GM12892 (cell line): ENCODE measurements around the gene FAU.

Source experiments
- DNase-seq: peaks from one replicate; pipeline ENCODE4 v3.0.0; 2011; ENCODE audit not compliant: insufficient read length
- FAIRE-seq: peaks from 2 replicates; lab custom pipeline; 2011; peaks lifted over from hg19 to GRCh38; lab: Jason Lieb, UNC
- POLR2A ChIP-seq: IDR thresholded peaks from 2 replicates; pipeline ENCODE4 v1.6.1; 2011; ENCODE audit warnings: low read depth, low read length, control low read depth
- POLR2AphosphoS5 ChIP-seq: IDR thresholded peaks from 2 replicates; pipeline ENCODE4 v1.6.1; 2011; ENCODE audit warnings: low read depth, low read length, control low read depth
- TAF1 ChIP-seq: IDR thresholded peaks from 2 replicates; pipeline ENCODE4 v1.6.1; 2011; ENCODE audit warnings: low read depth, mild to moderate bottlenecking, control low read depth, low read length, borderline replicate concordance

The FAU gene

DNA sequence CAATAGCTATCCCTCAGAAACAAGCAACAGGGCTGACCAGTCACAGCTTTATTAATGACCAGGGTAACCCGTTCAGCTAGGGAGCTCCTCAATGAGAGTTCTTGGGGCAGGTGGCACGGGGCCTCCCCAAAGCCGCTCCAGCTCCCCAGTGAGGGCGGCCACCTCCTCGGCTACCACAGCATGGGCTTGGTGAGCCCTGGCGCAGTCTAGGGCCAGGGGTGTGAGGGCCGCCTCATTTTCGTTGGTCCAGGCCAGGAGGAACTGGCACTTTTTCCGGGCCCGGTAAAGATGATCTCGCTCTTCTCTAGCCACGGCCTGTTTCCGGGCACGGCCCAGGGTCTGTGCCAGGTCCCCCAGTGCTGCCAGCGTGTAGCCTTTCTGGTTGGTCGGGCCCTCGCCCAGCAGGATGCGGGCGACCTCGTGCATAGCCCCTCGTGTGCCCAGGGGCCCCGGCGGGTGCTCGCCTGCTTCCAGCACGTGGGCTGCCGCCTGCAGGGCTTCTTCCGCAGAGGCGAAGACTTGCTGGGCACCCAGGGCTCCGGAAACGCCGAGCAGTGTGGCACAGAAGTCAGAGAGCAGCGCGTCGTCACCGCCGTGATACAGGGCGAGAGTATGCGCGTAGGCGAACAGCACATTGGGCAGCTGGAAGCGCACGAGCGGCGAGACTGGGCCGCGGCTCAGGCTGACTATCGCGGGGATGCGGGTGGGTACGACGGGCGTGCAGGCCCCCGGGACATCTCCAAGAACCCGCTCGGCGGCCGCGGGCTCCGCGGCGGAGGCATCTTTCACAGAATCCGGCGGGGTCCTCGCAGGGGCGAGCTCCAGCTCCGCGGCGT lies 5.3 kb downstream of the FAU start:
- FAIRE-seq (no peak), DNase-seq (no peak)
- no peak for TF ChIP-seq TAF1
- TF ChIP-seq POLR2A, result no peak
- no peak; the same call in 1 of the 2 replicates for TF ChIP-seq POLR2AphosphoS5

DNA sequence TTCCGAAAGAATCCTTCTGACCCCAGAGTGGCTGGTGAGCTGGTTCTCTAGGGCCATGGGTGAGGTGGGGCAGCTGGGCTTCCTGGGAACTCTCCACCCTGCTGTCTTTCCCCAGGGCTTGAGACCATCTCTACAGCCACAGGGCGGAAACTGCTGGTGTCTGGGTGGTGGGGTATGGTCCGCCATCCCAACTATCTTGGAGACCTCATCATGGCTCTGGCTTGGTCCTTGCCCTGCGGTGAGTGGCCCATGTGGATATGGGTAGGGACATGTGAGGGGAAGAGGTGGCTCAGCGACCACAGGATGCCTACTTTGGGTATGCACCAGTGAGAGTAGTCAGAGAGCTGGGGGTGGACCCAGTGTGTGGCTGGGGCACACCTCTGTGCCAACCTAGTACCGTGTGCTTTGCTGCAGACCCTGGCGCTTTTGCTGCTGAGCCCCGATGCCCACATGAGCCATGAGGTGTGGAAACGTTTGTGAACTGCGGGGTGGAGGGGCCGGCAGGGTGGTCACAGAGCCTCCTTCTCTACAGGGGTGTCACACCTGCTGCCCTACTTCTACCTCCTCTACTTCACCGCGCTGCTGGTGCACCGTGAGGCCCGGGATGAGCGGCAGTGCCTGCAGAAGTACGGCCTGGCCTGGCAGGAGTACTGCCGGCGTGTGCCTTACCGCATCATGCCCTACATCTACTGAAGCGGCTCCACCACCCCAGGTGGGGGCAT lies 6.4 kb downstream of the FAU start:
- TF ChIP-seq TAF1 (no peak), POLR2A (peak; percentile 62; the same call in 1 of the 2 replicates)
- DNase-seq (no peak), FAIRE-seq (no peak)

DNA sequence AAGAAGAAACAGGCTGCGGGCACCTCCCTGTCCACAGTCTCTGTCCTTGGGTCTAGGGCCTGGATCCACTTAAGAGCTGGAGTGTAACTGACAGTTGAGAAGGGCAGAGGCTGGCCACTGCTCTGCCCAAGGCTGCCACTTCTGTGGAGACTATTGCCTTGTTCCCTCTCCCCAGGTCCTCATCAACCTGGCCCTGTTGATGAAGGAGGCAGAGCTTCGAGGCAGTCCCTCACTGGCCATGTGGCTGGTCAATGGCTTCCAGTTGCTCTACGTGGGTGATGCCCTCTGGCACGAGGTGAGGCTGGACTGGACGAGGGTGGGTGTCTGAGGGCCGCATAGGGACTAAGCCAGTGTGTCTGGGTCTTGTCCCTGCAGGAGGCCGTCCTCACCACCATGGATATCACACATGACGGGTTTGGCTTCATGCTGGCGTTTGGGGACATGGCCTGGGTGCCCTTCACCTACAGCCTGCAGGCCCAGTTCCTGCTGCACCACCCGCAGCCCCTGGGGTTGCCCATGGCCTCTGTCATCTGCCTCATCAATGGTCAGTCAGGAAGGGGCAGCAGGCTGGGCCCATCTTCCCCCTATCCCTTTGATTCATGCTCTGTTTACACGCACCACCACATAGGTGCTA lies 7.3 kb downstream of the FAU start:
- DNase-seq (no peak), FAIRE-seq (no peak)
- TF ChIP-seq POLR2A (no peak; the same call in 1 of the 2 replicates), POLR2AphosphoS5 (no peak)

DNA sequence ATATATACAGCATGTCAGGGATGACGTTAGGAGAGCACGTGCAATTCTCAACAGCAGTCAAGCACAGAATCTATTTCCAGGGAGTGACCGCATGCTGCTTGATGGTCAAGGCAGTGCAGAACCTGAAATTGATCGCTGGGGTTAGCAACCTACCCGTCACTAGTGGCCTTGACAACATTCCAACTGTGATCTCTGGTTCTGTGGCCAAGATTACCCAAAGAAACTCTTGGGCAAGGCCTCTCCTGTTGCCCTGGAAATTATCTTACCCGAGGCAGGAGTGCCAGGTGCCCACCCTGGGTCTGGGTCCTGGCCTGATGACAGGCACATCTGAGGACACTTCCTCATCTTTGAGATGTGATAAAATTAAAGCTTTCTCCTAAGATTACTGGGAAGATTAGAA lies 8.1 kb downstream of the FAU start:
- no peak for TF ChIP-seq POLR2A
- TF ChIP-seq POLR2AphosphoS5, result no peak
- TF ChIP-seq TAF1, result no peak
- no peak for DNase-seq
- FAIRE-seq, result peak; percentile 17

DNA sequence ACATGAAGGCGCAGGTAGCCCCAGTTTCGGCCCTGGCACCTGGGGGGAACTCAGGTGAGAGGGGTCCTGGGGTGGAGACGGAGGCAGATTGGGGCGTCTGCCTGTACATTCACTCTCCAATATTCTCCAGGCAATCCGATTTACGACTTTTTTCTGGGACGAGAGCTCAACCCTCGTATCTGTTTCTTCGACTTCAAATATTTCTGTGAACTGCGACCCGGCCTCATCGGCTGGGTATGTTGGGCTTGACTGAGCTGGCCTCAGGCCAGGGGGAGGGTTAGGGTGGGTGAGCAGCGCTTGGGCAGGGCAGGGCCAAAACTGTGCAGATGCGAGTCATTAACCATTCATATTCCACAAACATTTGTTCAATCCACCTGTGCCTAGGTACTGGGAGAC lies 8.6 kb downstream of the FAU start:
- no peak for DNase-seq
- TF ChIP-seq POLR2AphosphoS5, result no peak
- no peak for TF ChIP-seq POLR2A
- no peak for TF ChIP-seq TAF1
- peak; percentile 40 for FAIRE-seq

DNA sequence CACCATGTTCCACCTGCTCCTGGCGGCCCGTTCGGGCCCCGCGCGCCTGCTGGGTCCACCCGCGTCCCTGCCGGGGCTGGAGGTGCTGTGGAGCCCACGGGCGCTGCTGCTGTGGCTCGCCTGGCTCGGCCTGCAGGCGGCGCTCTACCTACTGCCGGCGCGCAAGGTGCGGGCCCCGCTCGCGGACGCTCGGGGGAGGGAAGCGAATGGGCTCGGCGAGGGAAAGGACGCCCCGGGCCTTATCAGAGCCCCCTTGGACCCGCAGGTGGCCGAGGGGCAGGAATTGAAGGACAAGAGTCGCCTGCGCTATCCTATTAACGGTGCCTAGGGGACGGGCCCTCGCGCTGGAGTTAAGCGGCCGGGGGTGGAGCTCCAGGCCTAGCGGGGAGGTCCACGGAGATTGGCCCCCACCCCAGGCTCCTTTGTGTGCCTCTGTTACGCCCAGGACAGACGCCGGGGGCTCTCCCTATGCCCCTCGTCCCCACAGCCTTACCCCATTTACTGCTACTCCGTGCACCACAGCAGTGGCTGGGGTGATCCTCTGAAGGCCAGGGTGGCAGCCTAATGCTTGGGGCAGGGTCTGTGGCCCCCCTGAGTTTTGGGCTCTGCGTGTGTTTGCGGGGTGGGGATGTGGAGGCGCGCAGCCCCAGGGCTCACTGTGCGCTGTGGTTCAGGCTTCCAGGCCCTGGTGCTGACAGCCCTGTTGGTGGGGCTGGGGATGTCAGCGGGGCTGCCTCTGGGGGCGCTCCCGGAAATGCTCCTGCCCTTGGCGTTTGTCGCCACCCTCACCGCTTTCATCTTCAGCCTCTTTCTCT lies 9.2 kb downstream of the FAU start:
- peak; percentile 75 for DNase-seq
- FAIRE-seq, result peak; percentile 98
- TF ChIP-seq POLR2A (no peak; the same call in 1 of the 2 replicates), POLR2AphosphoS5 (peak; percentile 59; the same call in 1 of the 2 replicates), TAF1 (no peak)

DNA sequence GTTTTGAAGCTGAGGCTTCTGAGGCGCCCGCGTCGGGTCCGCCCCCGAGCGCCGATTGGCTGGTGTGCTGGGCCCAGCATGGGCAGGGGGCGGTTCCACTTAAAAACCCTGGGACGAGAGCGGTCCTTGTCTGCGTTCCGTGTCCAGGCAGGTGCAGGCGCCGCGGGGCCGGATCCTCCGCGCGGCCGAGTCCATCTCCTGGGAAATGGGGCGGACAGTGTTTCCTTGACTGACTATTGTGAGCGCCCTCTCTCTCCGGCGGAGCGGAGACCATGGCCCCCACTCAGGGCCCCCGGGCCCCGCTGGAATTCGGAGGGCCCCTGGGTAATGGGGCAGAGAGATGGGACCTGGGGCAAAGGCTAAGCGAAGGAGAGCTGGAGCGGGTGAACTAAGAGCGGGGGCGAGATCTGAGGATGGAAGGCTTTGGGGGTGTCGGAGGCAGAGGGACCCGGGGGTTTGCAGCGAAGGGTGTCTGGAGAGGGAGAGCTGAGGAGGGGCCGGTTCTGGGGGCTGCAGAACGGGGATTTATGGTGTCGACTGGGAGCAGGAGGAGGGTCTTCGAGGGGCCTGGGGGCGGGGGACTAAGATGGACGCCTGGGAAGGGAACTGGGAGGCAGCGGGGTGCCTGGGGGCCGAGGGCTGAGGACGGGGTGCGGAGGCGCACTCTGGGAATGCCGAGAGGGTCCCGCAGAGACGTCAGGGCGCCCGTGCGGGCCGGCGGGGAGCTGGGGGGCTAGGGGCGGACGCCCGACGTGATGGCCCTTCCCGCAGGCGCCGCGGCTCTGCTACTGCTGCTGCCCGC lies 10.0 kb downstream of the FAU start, which contains the start of gene TM7SF2:
TM7SF2 (plus strand) TSS at position 129 of the 802 bp plus-strand sequence; CDS start at position 273, 144 bp downstream.
- DNase-seq, result peak; percentile 97
- TF ChIP-seq POLR2AphosphoS5, result peak; percentile 87
- TF ChIP-seq TAF1, result peak; percentile 10; the same call in 1 of the 2 replicates
- TF ChIP-seq POLR2A, result peak; percentile 95
- peak; percentile 100 for FAIRE-seq

DNA sequence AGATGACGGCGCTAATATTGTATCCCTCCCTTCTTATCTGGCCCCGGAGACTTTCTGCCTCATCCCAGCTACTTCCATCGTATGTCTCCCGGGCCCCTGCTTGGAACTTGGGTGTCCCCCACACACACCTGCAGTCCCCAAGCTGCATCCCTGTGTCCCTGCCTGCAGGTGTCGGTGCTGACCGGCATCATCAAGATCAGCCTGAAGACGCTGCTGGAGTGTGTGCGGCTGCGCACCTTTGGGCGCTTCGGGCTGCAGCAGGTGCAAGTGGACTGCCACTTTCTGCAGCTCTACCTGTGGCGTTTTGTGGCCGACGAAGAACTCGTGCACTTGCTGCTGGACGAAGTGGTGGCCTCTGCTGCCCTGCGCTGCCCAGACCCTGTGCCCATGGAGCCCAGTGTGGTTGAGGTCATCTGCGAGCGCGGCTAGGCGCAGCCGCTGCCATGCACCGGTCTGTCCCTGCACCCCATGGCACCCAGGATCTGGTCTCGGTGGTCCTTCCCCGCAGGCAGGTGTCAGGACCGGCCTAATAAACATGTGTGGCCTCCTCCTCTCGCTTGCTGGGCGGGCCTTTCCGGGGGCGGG lies 10.7 kb downstream of the FAU start:
- DNase-seq (no peak), FAIRE-seq (no peak)
- TF ChIP-seq POLR2A (no peak), POLR2AphosphoS5 (no peak), TAF1 (no peak)

DNA sequence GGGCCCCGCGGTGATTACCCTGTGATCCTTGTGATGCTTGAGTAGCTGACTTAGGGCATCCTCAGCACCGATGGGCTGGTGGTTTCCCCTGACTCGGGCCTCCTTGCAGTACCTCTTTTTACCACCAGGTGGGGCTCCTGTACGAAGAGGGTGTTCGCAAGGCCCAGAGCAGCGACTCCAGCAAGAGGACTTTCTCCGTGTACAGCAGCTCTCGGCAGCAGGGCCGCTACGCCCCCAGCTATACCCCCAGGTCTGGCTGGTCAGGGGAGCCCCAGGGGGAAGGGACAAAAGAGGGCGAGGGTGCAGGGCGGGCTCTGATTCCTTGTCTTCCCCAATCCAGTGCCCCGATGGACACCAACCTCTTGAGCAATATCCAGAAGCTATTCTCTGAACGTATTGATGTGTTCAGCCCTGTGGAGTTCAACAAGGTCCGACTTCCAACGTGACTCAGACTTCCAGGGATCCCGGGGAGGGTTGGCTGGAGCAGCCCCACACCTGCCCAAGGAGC lies 11.5 kb downstream of the FAU start:
- TF ChIP-seq TAF1 (no peak), POLR2AphosphoS5 (no peak), POLR2A (no peak)
- FAIRE-seq (peak; percentile 98), DNase-seq (peak; percentile 88)
